Hypothalamus (tissue), 51 donors: ENCODE results near the gene ETS2.

ENCODE experiments used
- DNase-seq, 51 donors: peaks; one replicate each; lab custom pipeline; 2025; lab: John Stamatoyannopoulos, UW

ETS2 gene

GRCh38 chr21:38852278-38852677, 46.5 kb downstream of the ETS2 start:
- no peak for DNase-seq

- no peak for DNase-seq
Observed at GRCh38 chr21:38852708-38853107, 47.0 kb downstream of the ETS2 start.

GRCh38 chr21:38853421-38853919, 47.7 kb downstream of the ETS2 start:
- no peak for DNase-seq

GRCh38 chr21:38857152-38857825, 51.6 kb downstream of the ETS2 start:
- DNase-seq: no peak

- DNase-seq: no peak
Observed at GRCh38 chr21:38858026-38858811, 52.5 kb downstream of the ETS2 start.

GRCh38 chr21:38858812-38859205, 53.1 kb downstream of the ETS2 start:
- DNase-seq: no peak

GRCh38 chr21:38859852-38860251, 54.1 kb downstream of the ETS2 start:
- no peak for DNase-seq

- DNase-seq: peak in 4 of 51 donors; percentile 2 to 6 (median 4)
Observed at GRCh38 chr21:38861056-38861455, 55.3 kb downstream of the ETS2 start.

- no peak for DNase-seq
Observed at GRCh38 chr21:38861989-38862683, 56.4 kb downstream of the ETS2 start.

- no peak for DNase-seq
Observed at GRCh38 chr21:38863291-38863690, 57.6 kb downstream of the ETS2 start.

GRCh38 chr21:38863843-38864363, 58.2 kb downstream of the ETS2 start:
- DNase-seq: no peak

GRCh38 chr21:38864964-38865363, 59.2 kb downstream of the ETS2 start:
- no peak for DNase-seq

GRCh38 chr21:38869196-38869595, 63.5 kb downstream of the ETS2 start:
- no peak for DNase-seq

- DNase-seq: no peak
Observed at GRCh38 chr21:38869946-38870345, 64.2 kb downstream of the ETS2 start.
